Dendritic cell treated with granulocyte-macrophage colony-stimulating factor and Interleukin-4, amounts not matched to agents 40 ng/mL and 50 ng/mL, for 4 days (primary cell): ENCODE data around the gene DCANP1.
"Not testable (repeated sequence)": the region's sequence is repeated elsewhere in the genome, so short reads cannot be mapped to it uniquely, and the experiment has no call there.

Source experiments
- H3K27ac Mint-ChIP-seq: one replicate; pipeline ENCODE4 v1.8.0; 2022; ENCODE audit warnings: mild to moderate bottlenecking, mixed read lengths
- H3K27me3 Mint-ChIP-seq: one replicate; pipeline ENCODE4 v1.8.0; 2022; ENCODE audit warnings: mild to moderate bottlenecking, mixed read lengths
- H3K36me3 Mint-ChIP-seq: one replicate; pipeline ENCODE4 v1.8.0; 2022; ENCODE audit warnings: low read depth, mixed read lengths
- H3K4me1 Mint-ChIP-seq: one replicate; pipeline ENCODE4 v1.8.0; 2022; ENCODE audit warnings: low read depth, mixed read lengths
- H3K4me3 Mint-ChIP-seq: one replicate; pipeline ENCODE4 v1.8.0; 2022; ENCODE audit warnings: mild to moderate bottlenecking, moderate library complexity, mixed read lengths
- H3K9me3 Mint-ChIP-seq: one replicate; pipeline ENCODE4 v1.8.0; 2022; ENCODE audit warnings: mixed read lengths
- intact Hi-C: fragments of 100-400 bp; cut with micrococcal nuclease; formaldehyde crosslinking; loops from one replicate; pipeline ENCODE4 v1.15.0; 2022

Gene DCANP1

GRCh38 chr5:135447298-135447929 lies at the start of gene DCANP1:
DCANP1 (minus strand) TSS chr5:135447348; CDS start chr5:135447108, 240 bp downstream.
- H3K4me3 Mint-ChIP-seq = no peak within 1 kb of the TSS
- H3K27me3 Mint-ChIP-seq = no peaks in the 10 kb centered on the region
- H3K36me3 Mint-ChIP-seq = peaks cover 65% of the 10 kb centered on the region
- H3K9me3 Mint-ChIP-seq = no peaks in the 10 kb centered on the region
- H3K4me1 Mint-ChIP-seq = peaks cover 97% of the 10 kb centered on the region
- intact Hi-C loops = no loop called here
- H3K27ac Mint-ChIP-seq = peak within 1 kb of the TSS; percentile 85

DNA sequence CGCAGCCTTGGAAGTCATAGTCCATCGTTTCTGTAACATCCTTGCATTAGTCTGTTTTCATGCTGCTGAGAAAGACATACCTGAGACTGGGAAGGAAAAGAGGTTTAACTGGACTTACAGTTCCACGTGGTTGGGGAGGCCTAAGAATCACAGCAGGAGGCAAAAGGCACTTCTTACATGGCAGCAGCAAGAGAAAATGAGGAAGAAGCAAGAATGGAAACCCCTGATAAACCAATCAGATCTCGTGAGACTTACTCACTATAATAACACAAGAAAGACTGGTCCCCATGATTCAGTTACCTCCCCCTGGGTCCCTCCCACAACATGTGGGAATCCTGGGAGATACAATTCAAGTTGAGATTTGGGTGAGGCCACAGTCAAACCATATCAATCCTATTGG lies 48.4 kb upstream of the DCANP1 start:
- peaks cover 53% of the 10 kb centered on the region for H3K27me3 Mint-ChIP-seq
- peaks cover 51% of the 10 kb centered on the region for H3K4me1 Mint-ChIP-seq
- intact Hi-C loops, H3K36me3 Mint-ChIP-seq, H3K9me3 Mint-ChIP-seq, H3K4me3 Mint-ChIP-seq: not testable (repeated sequence)
- H3K27ac Mint-ChIP-seq = peak overlapping the region; percentile 36

GRCh38 chr5:135494196-135494595 lies 47.0 kb upstream of the DCANP1 start:
- intact Hi-C loops = no loop called here
- peaks cover 58% of the 10 kb centered on the region for H3K27me3 Mint-ChIP-seq
- peaks cover 64% of the 10 kb centered on the region for H3K4me1 Mint-ChIP-seq
- peak overlapping the region; percentile 91 for H3K27ac Mint-ChIP-seq
- H3K4me3 Mint-ChIP-seq = no peak overlapping the region
- no peaks in the 10 kb centered on the region for H3K9me3 Mint-ChIP-seq
- H3K36me3 Mint-ChIP-seq = no peaks in the 10 kb centered on the region

DNA sequence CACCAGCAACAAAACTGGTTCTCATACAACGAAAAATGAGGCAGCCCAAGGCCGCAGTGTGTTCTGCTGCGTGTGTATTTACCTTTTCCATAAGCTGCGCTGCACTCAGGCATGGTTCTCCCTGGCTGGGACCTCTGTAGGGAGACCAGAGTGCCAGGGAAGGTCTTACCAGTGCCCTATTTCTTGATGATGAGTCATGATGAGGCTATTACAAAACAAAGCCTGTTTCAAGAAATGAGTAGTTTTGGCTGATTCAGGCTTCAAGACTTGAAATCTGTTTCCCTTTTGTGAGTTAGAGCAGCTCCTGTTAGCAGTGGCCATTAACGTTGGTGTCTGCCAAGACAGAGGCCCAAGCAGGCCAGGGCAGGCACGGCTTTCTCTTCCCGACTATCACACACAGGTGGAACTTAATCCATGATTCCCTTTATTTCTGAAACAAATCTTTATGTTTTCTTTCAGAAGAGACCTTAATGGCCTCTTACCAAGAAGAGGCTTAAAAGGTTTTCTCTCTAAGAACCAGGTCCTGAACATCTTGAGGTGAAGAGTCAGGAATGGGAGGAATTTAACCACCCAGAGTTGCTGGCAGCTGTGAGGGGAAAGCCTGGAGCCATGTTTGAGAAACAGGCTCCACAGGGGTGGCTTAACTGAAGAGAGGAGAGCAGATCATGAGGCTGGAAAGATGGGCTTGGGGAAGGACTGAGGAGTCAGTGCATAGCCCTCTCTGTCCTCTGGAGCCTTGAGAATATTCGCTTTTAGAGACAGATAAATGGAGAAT lies 46.4 kb upstream of the DCANP1 start:
- H3K27ac Mint-ChIP-seq = peak overlapping the region; percentile 91
- H3K36me3 Mint-ChIP-seq = no peaks in the 10 kb centered on the region
- no peaks in the 10 kb centered on the region for H3K9me3 Mint-ChIP-seq
- intact Hi-C loops = no loop called here
- peaks cover 59% of the 10 kb centered on the region for H3K27me3 Mint-ChIP-seq
- peaks cover 70% of the 10 kb centered on the region for H3K4me1 Mint-ChIP-seq
- no peak overlapping the region for H3K4me3 Mint-ChIP-seq

DNA sequence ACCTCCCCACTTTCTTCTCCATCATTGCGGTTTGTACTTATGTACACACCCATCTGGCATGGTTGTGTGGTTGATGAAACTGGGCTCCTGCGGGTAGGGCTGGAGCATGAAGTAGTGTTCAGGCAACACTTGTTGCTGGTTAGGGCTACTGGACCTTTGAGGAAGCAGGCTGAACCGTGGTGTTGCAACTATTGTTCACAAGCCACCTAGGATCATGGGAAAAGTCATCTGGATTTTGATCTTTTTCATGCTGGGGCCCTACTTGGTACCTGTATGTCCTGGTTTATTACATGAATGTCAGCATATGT lies 45.1 kb upstream of the DCANP1 start:
- H3K27me3 Mint-ChIP-seq = peaks cover 65% of the 10 kb centered on the region
- no peaks in the 10 kb centered on the region for H3K36me3 Mint-ChIP-seq
- H3K27ac Mint-ChIP-seq = peak overlapping the region; percentile 91
- H3K4me1 Mint-ChIP-seq = peaks cover 84% of the 10 kb centered on the region
- intact Hi-C loops = no loop called here
- no peaks in the 10 kb centered on the region for H3K9me3 Mint-ChIP-seq
- no peak overlapping the region for H3K4me3 Mint-ChIP-seq

DNA sequence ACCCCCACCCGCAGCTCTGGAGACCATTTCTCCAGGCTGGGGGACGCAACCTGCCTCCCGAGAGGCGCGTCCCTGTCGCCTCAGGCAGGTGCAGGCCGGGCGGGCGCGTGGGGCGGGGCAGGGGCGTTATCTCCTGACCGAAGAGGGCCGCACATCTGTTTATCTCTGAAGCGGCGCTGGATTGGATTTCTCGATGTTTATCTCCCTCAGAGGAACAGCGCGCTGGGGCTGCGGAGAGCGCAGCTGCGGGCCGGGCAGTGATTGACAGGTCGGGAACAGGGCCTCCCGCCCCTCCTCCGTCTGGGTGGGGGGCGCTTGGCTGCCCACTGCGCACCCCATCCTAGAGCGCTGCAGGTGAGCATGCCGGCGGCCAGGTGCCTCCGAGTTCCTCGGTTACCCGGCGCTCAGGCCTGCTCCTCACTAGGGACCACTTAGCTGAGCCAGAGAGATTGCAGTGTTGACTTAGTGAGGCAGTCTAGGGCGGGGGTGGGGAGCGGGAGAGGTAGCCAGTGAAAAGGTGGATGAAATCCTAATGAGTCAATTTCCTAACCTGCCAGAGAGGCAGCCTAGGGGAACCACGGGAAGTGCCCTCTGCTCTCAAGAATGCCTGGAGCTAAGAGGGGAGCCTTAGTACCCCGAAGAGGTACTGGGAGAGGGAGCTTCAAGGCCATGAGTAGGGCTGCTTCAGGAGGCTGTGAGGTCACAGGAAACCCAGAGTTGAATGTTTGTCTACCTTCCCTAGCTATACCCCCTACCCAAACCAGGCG lies 44.6 kb upstream of the DCANP1 start:
- intact Hi-C loops = no loop called here
- Mint-ChIP-seq H3K27me3 (peaks cover 65% of the 10 kb centered on the region), H3K9me3 (no peaks in the 10 kb centered on the region), H3K4me3 (no peak overlapping the region), H3K4me1 (peaks cover 89% of the 10 kb centered on the region), H3K36me3 (no peaks in the 10 kb centered on the region), H3K27ac (peak overlapping the region; percentile 45)

DNA sequence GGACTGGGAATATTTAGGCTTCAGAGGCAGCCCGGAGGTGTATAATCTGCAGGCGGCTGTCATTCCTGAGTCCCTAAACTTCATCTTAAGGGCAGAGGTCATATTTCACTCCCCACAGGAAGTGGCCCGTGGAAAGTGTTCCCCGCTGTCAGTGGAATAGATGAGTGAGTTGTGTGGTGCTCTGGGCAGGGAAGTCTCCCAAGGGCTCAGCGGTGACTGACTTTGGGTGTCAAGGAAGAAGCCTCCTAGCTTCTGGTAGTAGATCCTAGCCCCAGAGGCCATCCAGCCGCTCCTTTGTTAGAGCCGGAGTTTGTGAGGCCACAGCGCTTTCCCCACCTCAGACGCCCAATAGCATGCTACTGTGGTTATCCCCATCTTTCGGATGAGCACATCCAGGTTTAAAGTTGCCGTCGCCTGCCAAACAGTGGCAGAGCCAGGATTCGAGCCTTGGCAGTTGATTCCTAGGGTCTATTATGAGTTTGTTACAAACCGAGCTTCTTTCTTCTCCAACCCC lies 43.9 kb upstream of the DCANP1 start:
- peaks cover 70% of the 10 kb centered on the region for H3K27me3 Mint-ChIP-seq
- H3K4me3 Mint-ChIP-seq = no peak overlapping the region
- intact Hi-C loops = no loop called here
- H3K4me1 Mint-ChIP-seq = peaks cover 95% of the 10 kb centered on the region
- H3K36me3 Mint-ChIP-seq = no peaks in the 10 kb centered on the region
- H3K27ac Mint-ChIP-seq = peak overlapping the region; percentile 69
- no peaks in the 10 kb centered on the region for H3K9me3 Mint-ChIP-seq

DNA sequence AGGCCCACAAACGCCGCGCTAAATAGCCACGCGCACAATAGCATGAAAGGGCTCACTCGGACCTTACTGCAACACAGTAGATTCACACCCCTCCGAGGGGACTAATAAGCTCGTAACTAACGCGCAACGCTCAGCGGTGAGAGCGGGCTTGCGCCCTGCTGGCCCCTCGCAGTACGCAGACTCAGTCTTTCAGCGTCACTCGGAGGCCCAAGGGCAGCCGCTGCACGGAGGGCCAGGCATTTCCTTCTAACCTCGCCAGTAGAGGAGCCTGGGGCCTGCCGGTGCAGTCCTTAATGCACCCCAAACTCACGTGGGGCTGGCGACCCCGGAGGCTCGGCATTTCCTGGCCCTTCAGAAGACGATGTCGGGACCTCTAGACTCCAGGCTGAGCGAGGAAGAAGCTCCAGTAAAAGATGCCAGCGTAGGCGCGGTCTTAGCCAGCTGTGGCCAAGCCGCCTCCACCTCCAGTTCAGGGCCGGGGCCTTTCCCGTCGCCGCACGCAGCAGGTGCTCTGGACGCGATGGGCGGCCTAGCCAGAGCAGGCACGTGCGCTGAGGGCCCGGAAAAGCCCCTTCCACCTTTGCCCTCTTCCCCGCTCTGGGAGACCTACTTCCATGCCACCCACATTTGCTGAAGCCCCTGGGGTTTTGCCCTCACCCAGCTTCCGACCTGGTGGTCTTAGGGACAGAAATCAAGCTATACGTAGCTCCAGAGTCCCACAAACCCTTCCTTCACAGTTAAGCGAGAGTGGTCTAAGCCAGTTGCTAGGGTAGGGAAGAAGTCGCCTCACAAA lies 43.3 kb upstream of the DCANP1 start:
- Mint-ChIP-seq H3K4me3 (peak overlapping the region; percentile 72), H3K4me1 (peaks cover 94% of the 10 kb centered on the region), H3K27ac (peak overlapping the region; percentile 69), H3K27me3 (peaks cover 76% of the 10 kb centered on the region), H3K36me3 (no peaks in the 10 kb centered on the region), H3K9me3 (no peaks in the 10 kb centered on the region)
- intact Hi-C loops = no loop called here

DNA sequence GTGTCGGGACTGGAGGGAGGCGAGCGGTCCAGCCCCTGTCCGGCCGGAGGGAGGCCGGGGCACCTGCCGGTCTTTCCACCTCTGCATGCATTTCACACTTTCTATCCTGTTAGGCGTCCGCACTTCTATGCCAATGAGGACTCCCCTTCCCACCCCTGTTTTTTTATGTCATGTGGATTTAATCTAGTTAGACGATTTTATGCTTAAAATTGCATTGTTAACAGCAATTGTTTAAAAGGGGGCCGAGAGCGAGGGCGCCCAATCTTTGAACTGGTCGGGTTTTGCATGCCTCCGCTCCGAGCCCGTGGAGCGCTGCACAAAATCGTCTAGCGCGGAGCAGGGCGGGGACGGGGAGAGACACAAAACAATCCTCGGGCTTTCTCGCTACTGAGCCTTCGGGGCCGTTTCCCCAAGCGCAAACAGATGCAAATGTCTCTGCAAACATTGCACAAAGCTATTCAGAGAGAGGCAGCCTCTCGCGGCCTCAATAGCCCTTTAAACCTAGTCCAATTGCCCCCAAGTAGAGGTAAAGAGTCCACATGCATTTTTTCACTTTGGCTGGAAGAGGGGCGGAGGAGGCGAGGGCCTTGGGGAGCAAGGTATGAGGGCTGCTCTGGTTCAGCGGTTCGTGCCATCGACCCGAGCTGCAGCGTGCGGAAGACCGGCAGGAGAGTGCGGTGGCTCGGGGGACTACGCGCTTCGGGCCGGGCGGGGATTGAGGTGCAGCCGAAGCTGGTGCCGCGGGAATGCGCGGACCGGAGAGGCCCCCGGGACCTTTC lies 42.5 kb upstream of the DCANP1 start:
- peaks cover 74% of the 10 kb centered on the region for H3K27me3 Mint-ChIP-seq
- H3K4me3 Mint-ChIP-seq = peak overlapping the region; percentile 72
- H3K4me1 Mint-ChIP-seq = peaks cover 90% of the 10 kb centered on the region
- H3K27ac Mint-ChIP-seq = peak overlapping the region; percentile 69
- no peaks in the 10 kb centered on the region for H3K9me3 Mint-ChIP-seq
- intact Hi-C loops = no loop called here
- no peaks in the 10 kb centered on the region for H3K36me3 Mint-ChIP-seq

DNA sequence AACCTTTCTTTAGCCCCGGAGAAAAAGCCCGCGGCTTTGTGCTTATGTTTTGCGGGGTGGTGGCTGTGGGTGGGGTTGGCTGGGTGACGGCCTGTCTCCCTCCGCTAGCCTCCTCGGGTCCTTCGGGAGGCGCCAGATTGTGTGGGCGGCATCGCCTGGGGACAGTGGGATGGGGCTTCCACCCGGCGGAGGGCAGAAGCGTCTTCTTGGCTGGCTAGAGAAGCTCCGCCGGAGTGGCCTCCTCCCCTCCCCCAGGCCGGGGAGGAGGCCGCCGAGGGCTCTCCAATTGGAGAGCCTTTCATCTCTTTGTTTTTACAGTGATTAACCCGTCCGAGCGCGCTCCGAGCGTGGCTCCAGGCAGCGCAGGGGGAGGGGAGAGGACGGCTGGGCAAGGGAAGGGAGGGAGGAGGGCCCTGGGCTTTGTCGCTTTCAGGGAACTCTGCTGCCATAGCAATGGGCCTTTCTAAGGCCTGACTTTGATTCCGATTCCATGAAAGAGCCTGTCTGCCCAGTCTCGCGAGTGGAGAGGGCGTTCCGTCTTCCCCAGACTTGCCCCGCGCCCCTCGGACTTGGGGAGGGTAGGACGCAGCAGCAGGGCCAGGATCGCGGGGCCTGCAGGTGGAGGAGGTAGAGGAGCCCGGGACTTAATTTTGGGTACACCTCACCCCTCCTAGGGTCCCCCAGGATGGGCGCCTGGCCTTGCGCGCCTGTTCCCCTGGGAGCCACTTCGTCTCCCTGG lies 41.7 kb upstream of the DCANP1 start:
- Mint-ChIP-seq H3K27ac (peak overlapping the region; percentile 39), H3K4me1 (peaks cover 85% of the 10 kb centered on the region), H3K4me3 (peak overlapping the region; percentile 63), H3K36me3 (no peaks in the 10 kb centered on the region), H3K9me3 (no peaks in the 10 kb centered on the region), H3K27me3 (peaks cover 74% of the 10 kb centered on the region)
- intact Hi-C loops = no loop called here

DNA sequence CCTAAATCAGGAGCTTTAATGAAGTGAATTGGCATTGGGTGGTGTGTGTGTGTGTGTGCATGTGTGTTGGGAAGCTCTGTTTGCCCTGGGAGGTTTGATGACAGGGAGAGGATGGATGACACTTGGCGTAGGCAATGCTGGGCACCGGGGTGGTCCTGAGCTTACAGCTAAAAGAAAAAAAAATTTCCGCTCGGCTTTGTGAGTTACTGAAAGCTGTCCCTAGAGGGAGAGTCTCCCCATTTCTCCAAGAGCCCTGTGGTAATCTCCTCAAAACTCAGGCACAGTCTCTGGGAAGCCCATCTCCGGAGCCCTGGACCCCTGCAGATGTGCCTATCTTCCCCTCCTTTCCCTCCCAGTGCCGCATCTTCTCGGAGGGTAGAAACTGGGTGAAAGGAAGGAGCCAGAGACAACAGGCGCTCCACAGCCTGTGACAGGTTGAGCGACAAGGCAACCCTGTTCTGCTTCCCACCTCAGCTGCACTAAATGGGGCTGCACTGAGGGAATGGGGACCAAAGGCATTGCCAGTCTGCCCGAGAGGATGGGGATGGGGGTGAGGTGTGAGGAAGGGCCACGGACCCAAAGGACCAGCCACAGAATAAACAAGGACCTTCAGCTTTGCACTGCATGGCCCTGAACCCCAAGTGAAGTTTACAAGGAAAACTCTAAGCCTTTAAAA lies 40.8 kb upstream of the DCANP1 start:
- Mint-ChIP-seq H3K9me3 (no peaks in the 10 kb centered on the region), H3K4me3 (no peak overlapping the region), H3K27ac (peak overlapping the region; percentile 24), H3K4me1 (peaks cover 82% of the 10 kb centered on the region), H3K27me3 (peaks cover 74% of the 10 kb centered on the region), H3K36me3 (no peaks in the 10 kb centered on the region)
- intact Hi-C loops = no loop called here

- H3K36me3 Mint-ChIP-seq = no peaks in the 10 kb centered on the region
- peaks cover 74% of the 10 kb centered on the region for H3K4me1 Mint-ChIP-seq
- intact Hi-C loops = no loop called here
- H3K27ac Mint-ChIP-seq = no peak overlapping the region
- H3K9me3 Mint-ChIP-seq = no peaks in the 10 kb centered on the region
- H3K27me3 Mint-ChIP-seq = peaks cover 69% of the 10 kb centered on the region
- H3K4me3 Mint-ChIP-seq = no peak overlapping the region
Measured at GRCh38 chr5:135487037-135487395, 39.9 kb upstream of the DCANP1 start.
